Activated naive CD4-positive, alpha-beta T cell (primary cell): ENCODE results near the gene PRKCE.

Experiments used
- DNase-seq, 4 experiments: peaks; one replicate each; lab custom pipeline; 2025; lab: John Stamatoyannopoulos, UW

The PRKCE gene

GRCh38 chr2:46118656-46119371 is 467.3 kb downstream of the PRKCE start:
- DNase-seq = no peak

DNA sequence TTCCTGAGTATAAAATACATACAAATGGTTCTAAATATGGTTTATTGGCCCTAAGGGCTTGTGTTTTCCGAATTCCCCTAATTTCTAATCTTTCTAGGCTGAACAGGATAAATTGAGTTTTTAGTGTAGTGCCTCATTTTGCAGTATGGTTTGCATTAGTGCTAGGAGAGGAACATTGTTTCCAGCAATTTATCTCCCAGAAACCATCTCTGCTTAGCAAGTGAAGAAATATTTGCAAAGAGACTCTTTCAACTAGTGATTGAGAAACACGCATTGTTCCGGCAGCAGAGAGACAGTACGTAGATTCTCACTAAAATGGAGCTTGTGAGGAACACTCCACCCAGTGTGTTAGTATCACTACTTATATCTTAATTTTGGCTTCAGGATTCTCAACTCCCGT is 468.0 kb downstream of the PRKCE start:
- DNase-seq = no peak

DNA sequence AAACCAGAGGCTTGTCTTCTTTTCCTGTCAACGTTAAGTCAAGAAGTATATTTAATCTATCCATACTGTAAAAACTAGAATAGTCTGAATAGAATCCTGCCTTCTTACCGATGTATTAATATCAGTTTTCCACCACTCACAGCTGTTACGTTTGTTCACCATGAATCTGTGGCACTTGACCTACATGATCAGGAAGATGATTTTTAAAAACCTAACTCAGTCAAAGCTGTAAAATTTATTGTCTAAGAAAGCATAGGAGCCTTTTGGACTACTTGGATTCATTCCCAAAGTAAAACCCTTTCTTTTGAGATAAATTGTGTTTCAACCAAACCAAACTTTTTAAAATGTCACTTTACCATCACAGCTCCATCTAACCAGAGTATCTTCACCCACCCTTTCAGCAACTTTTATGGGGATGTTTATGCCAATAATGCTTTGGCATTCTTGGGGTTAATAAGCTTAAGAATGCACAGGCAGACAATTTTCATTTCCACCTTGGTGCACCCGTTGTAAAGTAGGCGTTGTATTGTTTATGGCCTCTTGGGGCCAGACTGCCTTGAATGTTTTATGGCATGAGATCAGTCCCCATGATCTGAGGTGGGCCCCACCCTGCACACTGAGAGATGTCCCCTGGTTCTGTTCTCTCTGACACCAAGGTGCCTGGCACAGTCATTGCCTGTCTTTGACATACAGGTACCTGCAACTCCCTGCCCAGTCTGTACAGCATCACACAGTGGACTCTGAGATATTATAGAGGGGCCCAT is 469.5 kb downstream of the PRKCE start:
- no peak for DNase-seq

DNA sequence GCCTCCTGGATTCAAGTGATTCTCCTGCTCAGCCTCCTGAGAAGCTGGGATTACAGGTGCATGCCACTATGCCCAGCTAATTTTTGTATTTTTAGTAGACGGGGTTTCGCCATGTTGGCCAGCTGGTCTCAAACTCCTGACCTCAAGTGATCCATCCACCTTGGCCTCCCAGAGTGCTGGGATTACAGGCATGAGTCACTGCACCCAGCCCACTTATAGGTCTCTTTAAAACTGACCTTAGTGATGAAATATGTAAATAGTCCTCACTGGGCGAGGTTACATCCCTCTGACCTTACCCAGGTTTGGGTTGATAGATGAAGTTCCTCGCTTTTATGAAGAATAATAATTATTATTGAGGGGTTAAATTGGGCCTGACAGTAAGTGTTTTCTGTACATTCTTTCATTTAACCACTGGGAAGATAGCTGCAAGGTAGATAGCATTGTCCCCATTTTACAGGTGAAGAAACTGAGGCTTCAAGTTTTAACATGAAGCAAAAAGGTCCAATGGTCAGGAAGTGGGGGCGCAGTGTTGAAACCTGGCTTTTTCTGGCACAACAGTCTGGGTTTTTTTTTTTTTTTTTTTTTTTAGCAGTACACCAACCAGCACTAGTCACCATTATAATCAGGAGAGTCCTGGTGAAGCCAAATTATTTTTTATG is 471.0 kb downstream of the PRKCE start:
- DNase-seq = no peak

GRCh38 chr2:46123013-46123412 is 471.5 kb downstream of the PRKCE start:
- no peak for DNase-seq

- DNase-seq = no peak
Observed at GRCh38 chr2:46125798-46126197, 474.3 kb downstream of the PRKCE start.

DNA sequence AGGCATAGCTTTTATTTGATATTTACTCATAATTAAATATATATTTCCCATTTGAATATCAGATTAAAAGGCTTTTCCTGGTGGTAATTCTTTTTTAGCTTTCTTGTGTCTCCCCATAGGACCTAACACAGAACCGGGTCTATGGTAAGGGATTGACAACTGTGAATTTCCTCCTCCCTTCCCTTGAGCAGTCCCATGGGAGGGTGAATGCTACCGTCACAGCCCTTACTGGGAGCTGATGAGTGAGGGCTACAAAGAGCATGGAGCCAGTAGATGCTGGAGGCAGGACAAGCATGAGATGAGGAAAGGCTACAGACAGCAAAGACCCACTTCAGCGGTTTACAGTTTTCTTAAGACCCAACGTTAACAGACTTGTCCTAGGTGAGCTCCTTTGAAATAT is 475.1 kb downstream of the PRKCE start:
- no peak for DNase-seq

DNA sequence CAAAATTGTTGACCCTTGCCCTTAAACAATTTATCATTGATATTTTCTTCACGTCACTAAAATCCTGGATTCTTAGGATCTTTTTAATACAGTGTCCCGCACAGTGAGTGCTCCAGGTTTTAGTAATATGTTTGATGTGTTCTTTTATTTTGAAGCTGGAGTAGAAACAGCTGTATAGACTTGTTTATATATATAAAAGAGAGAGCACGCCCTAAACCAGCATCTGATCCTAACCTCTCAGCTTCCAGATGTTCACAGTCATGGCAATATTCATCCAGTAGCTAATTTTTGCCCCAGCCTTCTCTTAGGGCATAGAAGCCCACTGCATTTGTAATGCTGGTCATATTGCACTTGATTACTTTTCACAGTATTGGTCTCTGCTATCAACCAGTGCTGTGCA is 475.7 kb downstream of the PRKCE start:
- DNase-seq = no peak

DNA sequence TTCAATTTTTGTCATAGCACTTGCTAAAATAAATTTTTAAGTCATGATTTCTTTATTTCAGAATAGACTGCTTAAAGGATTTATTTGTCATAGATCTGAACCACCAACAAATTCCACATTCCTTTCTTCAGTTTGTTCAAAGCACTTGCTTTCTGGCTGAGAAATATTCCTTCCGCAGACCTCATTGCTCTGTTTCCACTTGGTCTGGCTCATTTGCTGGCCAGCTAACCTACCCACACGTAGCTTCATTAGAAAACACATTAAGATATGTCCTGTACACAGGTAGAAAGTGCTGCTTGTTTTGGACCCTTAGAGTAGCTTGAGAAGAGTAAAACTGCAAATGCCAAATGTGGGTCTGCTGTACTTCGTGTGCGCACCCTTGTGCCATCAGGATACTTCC is 479.0 kb downstream of the PRKCE start:
- DNase-seq = no peak

DNA sequence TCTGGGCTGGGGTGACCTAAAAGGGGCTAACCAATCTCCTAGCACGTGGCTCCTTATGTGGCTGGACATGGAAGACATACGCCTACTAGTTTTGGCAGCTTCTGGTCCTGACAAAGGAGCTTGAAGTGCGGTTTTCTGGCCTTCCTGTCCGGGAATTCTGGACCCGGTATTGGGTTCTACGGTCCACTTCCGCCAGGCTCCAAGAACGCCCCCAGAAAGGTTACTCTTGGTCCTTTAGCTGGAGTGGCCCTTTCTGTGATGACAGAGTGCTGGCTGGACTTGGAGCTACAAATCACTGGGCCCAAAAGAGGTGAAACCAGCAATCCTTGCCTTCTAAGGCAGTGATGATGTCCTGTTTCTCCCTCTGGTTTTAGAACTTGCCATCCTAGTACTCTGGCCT is 481.5 kb downstream of the PRKCE start:
- no peak for DNase-seq

DNA sequence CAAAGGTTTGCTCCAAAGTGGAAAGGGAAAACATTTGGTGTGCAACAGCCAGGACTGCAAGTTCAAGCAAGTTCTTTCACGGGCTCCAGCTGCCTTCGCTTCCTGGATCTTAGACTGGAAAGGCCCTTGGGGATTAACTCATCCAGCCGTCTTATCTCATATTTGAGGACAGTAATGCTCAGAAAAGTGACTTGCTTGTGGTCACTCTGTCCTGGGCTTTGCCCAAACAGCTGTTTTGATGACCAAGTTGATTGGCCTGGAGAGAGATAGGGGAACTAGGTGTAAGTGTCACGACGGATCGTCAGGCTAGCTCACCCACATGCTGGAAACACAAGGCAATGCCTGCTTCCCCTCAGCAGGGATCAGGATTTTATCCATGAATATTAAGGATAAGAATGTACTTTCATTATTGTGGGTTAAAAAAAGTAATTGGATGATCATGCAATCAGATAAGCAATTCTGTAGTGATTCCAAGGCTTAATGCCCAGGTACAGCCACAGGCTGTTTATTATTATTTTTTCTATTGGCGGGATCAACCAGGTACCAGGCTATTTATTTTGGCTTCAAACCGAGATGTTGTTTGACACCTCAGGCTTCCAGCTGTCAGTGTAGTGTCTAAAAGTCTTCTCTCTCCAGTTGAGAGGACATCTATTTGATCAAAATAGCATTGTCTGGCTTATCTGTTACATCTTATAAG is 483.2 kb downstream of the PRKCE start:
- no peak for DNase-seq

DNA sequence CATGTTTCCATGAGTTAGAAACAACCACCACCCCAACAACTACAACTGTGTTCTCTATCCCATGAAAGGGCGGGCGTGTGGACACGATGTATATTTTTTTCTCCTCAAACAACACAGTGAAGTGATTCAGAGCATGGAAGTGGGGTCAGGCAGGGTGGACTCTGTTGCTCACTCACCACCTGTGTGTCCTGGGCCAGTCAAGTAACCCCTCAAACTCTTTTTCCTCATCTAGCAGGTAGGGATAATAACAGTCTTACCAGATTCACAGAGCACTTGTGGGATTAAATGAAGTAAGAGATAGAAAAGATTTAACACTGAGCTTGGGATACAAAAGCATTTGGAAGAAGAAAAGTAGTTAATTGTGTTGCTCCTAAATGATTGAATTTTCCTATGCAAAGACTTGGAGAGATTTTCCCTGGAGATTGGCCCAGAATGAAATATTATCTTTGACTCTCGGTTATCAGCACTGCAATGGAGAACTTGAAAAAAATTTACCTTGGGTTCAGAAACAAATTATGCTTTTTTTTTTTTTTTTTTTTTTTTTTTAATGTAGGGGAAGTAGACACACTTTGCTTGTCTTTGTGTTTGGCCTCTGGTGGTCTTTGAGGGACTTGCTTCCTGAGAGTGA is 483.9 kb downstream of the PRKCE start:
- DNase-seq = no peak

DNA sequence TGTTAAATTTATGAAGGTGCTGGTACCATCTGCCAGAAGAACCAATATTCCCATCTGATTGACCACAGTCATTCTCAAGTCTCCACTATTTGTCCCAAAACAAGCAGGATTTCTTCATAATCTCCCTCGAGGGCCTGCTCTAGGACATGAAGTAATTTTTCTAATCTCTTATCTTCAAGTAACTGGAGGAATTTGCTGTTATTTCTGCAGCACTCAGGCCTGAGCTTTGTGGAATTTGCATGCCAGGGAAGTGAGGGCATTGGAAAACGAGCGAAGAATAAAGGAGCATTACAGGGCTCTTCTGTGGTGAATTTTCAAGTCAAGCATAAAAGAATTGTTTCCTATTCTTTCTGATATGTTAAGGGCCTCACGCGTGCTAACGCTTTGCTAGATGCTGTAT is 484.5 kb downstream of the PRKCE start:
- DNase-seq = no peak

- DNase-seq = no peak
Observed at GRCh38 chr2:46136481-46136880, 485.0 kb downstream of the PRKCE start.

DNA sequence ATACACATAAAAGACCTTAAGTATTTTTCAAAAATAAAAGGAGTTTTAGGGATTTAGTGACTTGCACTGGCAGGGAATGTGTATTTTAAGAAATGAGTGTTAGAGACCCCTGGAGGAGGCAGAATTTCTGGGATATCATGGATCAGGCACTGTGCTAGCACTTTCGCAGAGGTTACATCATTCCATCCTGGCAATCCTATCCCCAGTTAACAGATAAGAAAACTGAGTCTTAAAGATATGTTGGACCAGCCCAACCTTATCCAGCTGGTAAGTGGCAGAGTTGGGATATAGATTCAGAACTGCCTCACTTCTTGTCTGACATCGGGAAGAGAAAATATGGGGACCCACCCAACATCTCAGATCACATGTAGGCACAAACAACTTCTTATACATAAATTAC is 485.5 kb downstream of the PRKCE start:
- no peak for DNase-seq

DNA sequence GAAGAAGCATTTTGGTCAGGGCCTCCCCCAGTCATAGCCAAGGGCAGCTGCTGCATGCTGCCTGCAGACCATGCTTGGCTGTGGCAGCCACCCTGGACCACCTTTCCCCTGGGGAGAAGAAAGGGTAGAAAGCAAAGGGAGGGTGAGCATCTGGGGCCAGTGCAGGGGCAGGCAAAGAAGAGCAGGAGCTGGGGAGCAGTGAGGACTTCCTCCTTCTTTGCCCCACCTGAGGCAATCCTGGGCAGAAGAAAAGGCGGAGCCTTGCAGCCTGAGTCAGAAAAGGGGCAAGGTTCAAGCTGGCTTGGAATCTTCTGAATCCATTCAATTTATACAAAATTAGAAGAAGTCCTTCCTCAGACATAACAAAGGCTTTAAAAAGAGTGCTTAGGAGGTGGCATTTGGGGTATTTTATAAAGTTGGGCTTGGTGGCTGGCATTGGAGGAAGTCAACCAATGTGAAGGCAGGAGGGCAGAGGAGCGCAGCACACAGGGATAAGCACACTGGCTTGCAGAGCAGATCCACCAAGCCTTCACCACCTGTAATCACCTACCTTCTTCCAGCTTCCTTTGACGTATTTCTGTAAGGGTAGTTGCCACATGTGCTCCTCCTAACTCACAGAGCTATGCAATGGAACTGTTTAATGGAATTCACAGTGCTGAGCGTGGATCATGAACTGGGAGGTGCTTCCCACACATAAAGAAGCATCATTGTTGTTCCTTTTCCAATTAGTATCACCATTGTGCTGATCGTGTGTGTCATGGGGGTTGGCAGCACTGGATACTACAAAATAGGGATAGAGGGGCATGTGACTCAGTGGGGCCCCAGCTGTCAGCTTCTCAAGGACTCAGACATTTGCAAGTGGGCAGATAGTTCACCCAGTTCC is 491.3 kb downstream of the PRKCE start:
- DNase-seq = no peak

GRCh38 chr2:46143429-46144132 is 492.1 kb downstream of the PRKCE start:
- DNase-seq = no peak

- DNase-seq = no peak
Observed at GRCh38 chr2:46144133-46144800, 492.8 kb downstream of the PRKCE start.

DNA sequence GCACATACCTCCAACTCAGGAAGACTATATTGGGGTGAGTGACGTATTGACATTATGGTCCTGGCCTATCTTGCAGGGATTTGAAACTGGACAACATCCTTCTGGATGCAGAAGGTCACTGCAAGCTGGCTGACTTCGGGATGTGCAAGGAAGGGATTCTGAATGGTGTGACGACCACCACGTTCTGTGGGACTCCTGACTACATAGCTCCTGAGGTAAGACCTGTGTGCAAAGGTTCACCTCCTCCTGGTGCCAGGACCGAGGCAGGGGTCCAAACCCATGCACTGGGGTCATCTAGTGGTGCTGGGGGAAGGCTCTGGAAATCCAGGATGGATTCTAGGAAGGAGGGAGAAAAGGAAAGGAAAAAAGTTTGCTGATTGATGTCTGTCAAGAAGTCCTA is 493.5 kb downstream of the PRKCE start:
- no peak for DNase-seq

GRCh38 chr2:46145840-46146239 is 494.4 kb downstream of the PRKCE start:
- DNase-seq = no peak
